ENCODE measurements around the gene PSENEN.

PSENEN gene, protein sequence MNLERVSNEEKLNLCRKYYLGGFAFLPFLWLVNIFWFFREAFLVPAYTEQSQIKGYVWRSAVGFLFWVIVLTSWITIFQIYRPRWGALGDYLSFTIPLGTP

DNA sequence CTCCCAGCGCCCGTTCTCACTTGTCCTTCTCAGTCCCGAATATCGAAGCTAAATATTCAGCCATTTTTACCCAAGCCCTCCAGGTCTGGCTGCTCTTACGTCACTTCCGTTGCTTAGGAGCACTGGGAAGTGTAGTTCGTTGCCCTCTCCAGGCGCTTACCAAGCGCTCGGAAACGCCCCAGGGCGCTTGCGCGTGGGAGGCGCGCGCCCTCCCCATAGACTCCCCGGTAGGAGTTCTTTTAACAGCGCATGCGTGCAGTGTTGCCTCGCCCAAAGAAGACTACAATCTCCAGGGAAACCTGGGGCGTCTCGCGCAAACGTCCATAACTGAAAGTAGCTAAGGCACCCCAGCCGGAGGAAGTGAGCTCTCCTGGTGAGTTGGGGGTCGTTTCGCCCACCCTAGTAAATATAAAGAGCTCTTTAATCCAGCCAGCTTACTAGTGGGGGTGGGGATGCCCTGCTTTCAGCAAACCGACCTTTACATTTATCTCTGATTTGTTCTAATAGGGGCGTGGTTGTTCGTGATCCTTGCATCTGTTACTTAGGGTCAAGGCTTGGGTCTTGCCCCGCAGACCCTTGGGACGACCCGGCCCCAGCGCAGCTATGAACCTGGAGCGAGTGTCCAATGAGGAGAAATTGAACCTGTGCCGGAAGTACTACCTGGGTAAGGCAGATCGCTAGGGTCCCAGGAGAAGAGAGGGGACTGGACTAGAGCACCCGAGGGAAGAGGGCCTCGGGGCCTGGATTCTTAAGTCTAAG is at the start of gene PSENEN, which contains the start of gene U2AF1L4:
TSS of gene PSENEN (plus strand) at position 324 of the 759 bp plus-strand sequence. CDS start at position 604, 280 bp downstream.
TSS of gene U2AF1L4 (minus strand) at position 91 of the 759 bp plus-strand sequence. CDS start at position 64, 27 bp downstream.
- peak; percentile 98 to 99 for DNase-seq

DNA sequence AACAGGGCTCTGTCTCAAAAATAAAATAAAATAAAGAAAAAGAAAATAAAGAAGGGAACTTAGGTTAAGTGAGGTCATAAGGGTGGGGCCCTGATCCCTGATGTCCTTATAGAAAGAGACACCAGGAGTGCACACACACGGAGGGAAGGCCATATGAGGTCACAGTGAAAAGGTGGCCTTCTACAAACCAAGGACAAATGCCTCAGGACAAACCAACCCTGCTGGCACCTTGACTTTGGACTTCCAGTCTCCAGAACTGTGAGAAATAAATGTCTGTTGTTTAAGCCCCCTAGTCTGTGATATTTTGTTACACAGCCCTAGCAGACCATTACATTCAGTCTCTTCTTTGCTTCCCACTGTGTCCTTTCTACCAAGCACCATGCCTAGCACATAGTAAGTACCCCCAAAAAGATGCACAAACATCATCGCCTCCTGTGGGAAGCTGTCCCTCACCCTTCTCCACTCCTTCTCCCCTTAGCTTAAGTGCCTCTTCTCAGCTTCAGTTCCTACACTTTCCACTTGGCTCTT is 49.5 kb upstream of the PSENEN start:
- DNase-seq = no peak

DNA sequence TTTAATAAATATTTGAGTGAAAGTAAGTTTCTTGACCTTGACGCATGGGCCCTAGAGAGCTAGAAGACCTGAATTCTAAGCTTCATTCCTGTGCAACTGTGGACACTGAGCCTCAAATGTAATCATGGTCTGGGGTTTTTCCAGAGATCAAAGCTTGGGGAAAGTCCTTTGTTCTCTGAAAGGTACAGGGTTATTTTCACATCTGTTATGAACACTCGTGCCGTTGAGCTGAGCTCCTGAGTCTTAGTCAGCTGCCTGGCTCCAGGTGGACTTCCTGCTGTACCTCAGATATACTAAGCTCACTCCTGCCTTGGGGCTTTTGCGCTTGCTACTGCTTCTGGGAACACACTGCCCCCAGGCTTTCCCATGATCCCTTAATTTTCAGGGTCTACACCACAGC is 48.6 kb upstream of the PSENEN start:
- DNase-seq = no peak

DNA sequence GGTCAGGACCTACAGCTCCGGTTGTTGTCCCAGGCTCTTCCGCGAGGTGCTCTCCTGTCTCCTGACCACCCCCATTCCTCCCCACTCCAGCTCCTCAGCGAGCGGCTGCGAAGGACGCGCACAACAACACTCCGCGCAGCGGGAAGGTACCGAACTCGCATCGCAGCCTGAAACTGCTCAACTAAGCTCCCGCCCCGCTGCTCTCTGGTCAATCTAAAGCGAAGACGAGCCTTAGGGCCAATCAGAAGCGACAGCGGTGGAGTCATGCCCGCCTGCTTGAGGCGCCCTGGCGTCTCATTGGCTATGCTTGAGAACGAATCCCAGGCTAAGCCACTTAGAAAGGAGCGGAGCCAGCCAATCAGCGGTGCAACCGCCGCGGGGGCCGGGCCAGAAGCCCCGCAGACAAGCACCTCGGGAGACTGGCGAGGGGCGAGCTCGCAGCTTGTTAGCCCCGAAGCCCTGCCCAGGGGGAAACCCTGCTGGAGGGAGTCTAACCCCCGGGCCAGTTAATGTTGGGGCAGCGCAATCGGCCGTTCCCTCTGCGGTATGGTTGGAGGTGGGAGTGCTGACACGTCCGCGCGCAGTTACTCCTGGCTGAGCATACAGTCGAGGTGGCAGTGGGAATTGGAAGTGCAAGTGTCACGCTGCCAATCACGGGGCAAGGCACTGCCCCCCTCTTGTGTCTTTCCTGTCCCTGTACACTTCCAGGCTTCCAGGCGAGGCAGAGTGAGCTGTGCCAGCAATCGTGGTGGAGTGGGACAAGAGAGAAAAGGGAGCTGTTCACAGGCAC is 43.0 kb upstream of the PSENEN start:
- DNase-seq = peak; percentile 98 to 99

DNA sequence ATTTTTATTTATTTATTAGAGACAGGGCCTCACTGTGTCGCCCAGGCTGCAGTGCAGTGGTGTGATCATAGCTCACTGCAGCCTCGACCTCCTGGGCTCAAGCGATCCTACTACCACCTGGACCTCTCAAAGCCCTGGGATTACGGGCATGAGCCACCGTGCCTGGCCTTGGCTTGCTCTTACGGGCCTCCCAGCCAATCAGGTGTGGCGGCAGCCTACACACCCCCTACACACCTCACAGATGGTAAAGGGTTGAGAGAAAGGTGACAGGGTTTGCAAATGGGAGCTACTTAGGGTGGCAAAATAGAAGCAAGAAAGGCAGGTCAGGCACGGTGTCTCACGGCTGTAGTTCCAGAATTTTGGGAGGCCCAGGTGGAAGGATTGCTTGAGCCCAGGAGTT is 42.1 kb upstream of the PSENEN start:
- no peak for DNase-seq

DNA sequence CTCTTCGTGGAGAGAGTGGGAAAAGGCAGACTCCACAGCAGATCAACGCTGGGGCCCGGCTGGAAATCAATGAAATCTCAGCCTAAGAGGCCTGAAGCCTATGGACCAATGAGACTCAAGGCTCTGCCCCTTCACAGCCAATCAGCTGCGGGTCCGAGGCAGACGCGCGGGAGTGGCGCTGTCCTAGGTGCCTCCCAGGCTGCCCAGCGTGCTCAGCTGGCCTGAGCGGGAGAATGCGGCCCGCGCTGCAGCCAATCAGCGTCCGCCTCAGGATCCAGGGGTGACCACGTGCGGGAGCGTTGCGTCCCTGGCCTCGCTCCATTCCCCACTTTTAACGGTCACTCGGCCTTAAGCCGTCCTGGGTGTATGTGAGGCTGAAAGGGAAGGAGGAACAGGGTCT is 41.2 kb upstream of the PSENEN start, which contains the start of gene ZBTB32:
TSS of gene ZBTB32 (plus strand) at position 341 of the 400 bp plus-strand sequence. CDS start 10,069 bp downstream, outside the sequence.
- DNase-seq = no peak

DNA sequence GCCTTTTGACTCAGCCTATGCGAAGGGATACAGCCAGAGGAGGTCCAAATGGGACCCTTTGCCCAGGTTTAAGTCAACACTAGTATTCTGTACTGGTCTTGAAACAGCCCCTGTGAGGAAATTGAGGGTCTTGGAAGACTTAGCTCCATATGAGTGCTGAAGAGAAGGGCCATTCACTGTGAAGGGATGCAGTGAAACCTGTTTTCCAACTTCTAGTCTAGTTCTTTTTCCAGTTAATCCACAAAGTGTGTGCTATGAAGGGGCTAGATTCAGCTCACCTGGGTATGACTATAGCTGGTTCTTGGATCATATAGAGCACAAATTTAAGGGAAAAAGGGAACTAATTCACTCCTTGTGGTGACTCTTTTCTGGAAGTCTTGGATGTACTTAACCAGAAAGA is 37.1 kb upstream of the PSENEN start:
- no peak for DNase-seq

DNA sequence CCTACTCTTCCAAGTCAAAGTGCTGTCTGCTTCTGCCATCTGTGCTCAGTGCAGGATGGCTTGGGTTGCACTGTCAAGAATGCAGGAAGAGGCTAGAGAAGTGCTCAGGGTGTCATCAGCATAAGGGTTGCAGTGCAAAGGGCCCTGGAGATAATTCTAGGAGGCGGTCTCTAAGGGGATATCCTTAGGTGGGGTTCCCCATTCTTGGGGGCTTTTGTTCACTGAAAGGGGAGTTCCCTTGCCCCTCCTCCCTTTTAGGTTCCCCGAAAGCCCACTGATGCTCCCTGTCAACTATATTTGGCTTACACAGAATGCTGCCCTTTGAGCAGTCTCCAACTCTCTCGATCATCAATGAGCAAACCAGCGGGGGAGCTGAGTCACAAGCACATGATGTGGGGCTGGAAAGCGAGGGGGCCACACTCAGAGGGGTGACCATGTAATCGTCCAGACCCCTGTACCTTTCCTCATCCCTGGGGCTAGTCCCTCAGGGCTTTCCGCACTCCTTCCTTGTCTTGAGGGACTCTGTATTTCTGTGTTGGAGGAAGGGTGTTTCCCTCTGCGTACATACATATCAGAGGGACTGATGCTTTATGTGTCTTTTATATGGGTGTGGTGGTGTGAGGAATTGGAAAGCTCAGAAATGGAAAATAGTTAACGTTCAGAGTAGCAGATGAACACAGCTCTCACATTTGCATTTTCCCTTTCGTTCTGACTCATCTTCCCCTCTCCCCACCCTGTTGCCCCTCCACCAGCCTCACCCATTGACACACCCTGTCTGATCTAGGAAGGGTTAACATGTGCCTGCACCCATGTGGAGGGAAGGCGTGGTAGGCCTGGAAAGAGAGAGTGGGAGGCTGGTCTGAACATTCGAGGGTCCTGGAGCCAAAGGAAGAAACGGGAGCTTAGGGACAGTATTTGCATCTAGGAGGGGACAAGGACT is 34.4 kb upstream of the PSENEN start:
- no peak for DNase-seq

DNA sequence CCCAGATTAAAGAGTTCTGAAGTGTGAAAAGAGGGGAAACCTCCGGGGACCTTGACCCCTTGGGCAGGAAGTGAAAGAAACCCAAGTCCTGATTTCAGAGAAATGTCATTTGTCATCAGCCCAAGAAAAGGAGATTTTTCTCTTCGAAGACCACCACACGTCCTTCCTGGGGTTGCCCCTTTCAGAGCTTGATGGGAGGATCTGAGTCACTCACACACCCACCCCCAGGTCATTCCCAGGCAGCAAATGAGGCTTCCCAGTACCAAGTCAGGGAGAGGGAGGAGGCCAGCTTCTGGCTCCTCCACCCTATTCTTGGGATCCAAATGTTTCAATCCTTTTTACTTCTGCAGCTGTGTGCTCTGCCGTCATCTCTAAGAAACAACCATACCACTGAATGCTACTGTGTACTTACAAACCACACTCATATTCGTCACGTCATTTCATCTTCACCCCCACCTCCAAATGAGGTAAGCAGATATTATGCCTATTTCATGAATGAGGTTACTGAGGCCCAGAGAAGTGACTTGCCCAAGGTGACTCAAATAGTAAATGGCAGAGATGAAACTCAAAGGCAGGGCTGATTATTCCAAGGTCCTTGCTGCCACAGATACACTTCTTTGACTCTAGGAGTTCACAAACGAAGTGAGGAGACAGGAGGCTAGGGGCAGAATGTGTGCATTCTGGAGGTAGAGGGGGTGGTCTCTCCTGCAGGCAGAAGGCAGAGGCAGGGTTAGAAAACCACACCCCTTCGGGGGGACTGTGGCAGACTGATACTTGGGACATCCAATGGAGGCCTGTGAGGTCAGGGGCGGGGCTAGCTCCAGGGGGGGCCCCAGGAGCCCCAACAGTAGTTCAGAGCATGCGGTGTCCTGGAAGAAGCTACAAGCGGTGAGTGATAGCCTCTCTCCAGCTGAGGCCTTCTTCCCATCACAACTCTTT is 32.6 kb upstream of the PSENEN start:
- no peak for DNase-seq

DNA sequence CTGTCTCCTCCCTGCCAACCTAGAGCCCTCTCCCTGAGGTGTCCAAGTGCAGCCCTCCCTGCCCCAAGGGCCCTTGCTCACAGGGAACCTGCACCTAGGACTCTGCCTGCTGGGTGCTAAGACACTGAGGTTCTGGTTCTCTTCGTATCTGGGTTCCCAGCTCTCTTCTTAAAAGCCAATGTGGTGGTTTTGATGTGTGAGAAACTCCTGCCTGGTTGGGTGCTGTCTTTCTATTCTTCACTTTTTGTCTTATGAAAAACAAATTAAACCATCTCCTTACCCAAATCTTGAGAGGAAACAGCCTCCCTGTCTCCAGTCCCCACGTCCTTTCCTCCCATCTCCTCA is 32.0 kb upstream of the PSENEN start:
- no peak for DNase-seq

DNA sequence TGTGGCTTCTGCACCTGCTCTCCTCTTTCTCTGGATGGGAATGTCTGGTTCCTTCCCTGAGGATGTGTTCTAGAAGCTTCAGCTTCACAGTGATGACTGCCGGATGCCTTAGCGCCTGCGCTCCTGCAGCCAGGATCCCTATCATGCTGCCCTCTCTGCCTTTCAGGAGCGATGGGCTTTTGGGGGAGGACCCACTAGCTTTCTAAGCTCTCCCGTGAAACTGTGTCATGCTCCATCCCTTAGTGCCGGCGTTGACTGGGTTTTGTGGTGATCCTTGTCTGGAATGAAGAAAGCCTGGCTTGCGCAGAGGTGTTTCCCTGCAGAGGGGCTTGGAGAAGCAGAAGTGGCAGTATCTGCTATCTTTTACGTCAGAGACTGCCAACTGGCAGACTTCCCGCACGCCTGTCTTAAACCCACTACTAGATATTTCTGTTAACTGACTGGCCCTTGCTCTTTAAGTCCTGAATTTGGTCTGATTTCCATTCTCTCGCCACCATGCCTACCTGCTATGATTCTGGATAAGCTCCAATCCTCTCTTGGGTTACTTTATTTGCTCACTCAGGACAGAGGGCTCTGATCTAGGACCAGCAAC is 31.5 kb upstream of the PSENEN start:
- no peak for DNase-seq

DNA sequence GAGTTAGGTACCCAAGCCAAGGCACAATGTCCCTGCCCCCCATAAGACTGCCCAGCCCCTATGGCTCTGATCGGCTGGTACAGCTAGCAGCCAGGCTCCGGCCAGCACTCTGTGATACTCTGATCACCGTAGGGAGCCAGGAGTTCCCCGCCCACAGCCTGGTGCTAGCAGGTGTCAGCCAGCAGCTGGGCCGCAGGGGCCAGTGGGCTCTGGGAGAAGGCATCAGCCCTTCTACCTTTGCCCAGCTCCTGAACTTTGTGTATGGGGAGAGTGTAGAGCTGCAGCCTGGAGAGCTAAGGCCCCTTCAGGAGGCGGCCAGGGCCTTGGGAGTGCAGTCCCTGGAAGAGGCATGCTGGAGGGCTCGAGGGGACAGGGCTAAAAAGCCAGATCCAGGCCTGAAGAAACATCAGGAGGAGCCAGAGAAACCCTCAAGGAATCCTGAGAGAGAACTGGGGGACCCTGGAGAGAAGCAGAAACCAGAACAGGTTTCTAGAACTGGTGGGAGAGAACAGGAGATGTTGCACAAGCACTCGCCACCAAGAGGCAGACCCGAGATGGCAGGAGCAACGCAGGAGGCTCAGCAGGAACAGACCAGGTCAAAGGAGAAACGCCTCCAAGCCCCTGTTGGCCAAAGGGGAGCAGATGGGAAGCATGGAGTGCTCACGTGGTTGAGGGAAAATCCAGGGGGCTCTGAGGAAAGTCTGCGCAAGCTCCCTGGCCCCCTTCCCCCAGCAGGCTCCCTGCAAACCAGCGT is 30.7 kb upstream of the PSENEN start:
- DNase-seq = no peak

DNA sequence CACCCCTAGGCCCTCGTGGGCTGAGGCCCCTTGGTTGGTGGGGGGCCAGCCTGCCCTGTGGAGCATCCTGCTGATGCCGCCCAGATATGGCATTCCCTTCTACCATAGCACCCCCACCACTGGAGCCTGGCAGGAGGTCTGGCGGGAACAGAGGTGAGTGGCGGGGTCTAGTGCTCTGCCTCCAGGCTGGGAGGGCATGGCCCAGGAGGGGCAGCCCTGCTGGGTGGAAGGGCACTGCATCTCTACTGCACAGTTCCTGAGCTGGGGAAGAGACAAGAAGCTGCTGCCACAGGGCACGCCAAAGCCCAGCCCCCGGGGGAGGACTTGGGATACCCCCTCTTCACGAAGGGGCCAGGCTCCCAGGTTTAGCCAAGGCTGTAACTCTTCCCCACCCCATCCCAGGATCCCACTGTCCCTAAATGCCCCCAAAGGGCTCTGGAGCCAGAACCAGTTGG is 30.1 kb upstream of the PSENEN start:
- no peak for DNase-seq

DNA sequence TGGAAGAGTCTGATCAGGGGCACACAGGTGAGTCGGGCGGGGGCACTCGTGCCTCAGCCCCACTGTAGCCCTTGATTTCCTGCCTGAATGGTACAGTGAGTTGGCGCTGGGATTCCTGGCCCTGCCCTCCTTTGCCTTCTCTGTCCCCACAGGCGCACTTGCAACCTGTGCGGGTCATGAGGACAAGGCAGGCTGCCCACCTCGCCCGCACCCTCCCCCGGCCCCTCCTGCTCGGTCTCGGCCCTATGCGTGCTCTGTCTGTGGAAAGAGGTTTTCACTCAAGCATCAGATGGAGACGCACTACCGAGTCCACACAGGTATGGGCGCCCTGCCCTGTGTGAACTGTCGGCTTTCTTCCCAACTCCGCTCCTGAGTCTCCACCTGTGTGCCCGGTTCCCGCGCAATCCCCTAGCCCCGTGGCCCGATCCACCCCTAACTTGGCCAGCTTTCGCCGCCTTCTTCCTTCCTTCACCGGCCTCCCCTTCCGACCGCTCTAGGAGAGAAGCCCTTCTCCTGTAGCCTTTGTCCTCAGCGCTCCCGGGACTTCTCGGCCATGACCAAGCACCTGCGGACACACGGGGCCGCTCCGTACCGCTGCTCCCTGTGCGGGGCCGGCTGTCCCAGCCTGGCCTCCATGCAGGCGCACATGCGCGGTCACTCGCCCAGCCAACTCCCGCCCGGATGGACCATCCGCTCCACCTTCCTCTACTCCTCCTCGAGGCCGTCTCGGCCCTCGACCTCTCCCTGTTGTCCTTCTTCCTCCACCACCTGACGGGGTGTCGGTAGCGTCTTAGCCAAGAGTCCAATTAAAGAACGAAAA is 29.3 kb upstream of the PSENEN start:
- peak in 1 of 2 experiments; percentile 29 for DNase-seq

DNA sequence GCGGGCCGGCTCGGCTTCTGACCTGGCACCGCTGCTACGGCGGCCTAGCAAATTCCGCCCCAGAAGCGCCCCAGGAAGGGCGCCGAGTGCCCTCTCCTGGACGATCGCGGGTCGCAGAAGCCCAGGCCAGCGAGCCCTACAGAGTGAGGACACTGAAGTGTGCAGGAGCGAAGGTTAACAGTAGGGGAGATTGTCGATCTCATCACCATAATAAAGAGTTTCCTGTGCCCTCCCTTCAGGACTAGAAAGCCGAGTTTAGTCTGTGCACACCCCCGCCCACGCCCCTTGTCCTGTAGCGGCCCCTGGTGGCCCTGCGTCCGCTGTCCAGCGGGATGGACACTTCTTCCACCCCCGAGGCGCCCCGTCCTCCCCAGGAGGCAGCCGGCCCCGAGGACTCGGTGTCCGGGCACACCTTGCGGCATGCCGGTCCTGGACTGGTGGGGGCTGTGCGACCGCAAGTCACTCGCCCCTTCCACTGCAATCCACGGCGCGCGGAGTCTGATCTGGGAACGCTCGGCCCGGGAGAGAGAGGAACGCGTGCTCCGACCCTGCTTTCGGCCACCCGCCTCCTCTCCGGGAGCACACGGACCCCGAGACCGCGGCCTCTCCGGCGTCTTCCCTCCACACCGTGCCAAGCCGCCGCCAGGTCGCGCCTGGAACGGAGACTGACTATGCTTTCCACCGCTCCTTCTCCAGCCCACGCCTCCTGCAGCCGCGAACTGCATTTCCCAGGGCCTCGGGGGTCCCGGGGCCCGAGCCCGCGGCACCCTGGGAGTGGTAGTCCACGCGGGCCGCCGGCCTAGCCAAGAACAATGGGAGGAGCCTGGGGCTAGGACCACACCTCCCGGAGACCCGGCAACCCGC is 28.4 kb upstream of the PSENEN start:
- peak; percentile 72 to 86 for DNase-seq

DNA sequence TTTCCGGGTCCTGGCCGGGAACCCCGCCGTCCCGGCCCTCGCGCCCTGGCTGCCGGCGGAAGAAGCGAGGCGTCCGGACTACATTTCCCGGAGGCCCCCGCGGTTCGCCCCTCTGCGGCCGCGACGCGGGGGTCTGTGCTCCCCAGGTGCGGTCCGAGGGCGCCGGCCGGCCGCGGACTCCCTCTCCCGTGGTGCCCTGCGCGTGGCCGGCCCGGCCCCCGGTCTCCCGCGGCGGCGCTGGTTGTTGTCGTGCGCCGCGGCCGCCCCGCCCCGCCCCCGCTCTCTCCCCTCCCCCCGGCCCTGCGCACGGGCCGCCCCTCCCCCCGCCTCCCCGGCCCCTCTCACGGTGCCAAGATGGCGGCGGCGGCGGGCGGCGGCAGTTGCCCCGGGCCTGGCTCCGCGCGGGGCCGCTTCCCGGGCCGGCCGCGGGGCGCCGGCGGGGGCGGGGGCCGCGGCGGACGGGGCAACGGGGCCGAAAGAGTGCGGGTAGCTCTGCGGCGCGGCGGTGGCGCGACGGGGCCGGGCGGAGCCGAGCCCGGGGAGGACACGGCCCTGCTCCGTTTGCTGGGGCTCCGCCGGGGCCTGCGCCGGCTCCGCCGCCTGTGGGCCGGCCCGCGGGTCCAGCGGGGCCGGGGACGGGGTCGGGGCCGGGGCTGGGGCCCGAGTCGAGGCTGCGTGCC is 27.6 kb upstream of the PSENEN start, which contains the start of gene KMT2B:
TSS of gene KMT2B (plus strand) at position 339 of the 680 bp plus-strand sequence. CDS start at position 355, 16 bp downstream.
- DNase-seq = peak; percentile 93 to 95

Data from SHP77 (cell line).